Loucy (cell line): Measurements from ENCODE around the gene SOCS7.

ENCODE experiments used
- H2AFZ ChIP-seq: fragments of 200-600 bp; sonication (generic); 2 replicates; pipeline ENCODE4 v1.6.0; 2016; ENCODE audit warnings: antibody characterized with exemption, mild to moderate bottlenecking, low read length, moderate library complexity
- H3F3A ChIP-seq: fragments of 200-600 bp; 2 replicates; pipeline ENCODE4 v1.6.0; 2016; ENCODE audit warnings: antibody characterized with exemption, low read depth, mild to moderate bottlenecking
- H3K27me3 ChIP-seq: fragments of 200-600 bp; sonication (generic); 2 replicates; pipeline ENCODE4 v1.6.1; 2014; ENCODE audit warnings: low read length, mild to moderate bottlenecking; ENCODE audit not compliant: insufficient read depth, poor library complexity, severe bottlenecking
- H3K36me3 ChIP-seq: fragments of 200-600 bp; sonication (generic); 2 replicates; pipeline ENCODE4 v1.6.1; 2016; ENCODE audit warnings: low read length; ENCODE audit not compliant: insufficient read depth
- H3K4me1 ChIP-seq: fragments of 200-600 bp; sonication (generic); 2 replicates; pipeline ENCODE4 v1.5.1; 2014; ENCODE audit warnings: low read length, mild to moderate bottlenecking; ENCODE audit not compliant: insufficient read depth, poor library complexity, severe bottlenecking
- H3K4me2 ChIP-seq: fragments of 200-600 bp; sonication (generic); 2 replicates; pipeline ENCODE4 v1.6.0; 2014; ENCODE audit warnings: antibody characterized with exemption, low read length, low read depth, mild to moderate bottlenecking; ENCODE audit not compliant: poor library complexity, severe bottlenecking
- H3K4me3 ChIP-seq: fragments of 200-600 bp; sonication (generic); 2 replicates; pipeline ENCODE4 v1.5.1; 2014; ENCODE audit warnings: low read length, mild to moderate bottlenecking, mixed read lengths; ENCODE audit not compliant: poor library complexity, severe bottlenecking
- H3K79me2 ChIP-seq: fragments of 200-600 bp; sonication (generic); 2 replicates; pipeline ENCODE4 v1.6.1; 2014; ENCODE audit warnings: low read length; ENCODE audit not compliant: insufficient read depth
- H3K9ac ChIP-seq: fragments of 200-600 bp; sonication (generic); 2 replicates; pipeline ENCODE4 v1.6.0; 2014; ENCODE audit warnings: mild to moderate bottlenecking, low read depth, low read length, moderate library complexity; ENCODE audit not compliant: poor library complexity, severe bottlenecking
- H3K9me2 ChIP-seq: fragments of 200-600 bp; sonication (generic); replicated peaks from 2 replicates; pipeline ENCODE4 v1.6.1; 2016; ENCODE audit warnings: low read depth, low read length, mixed read lengths
- H3K9me3 ChIP-seq: fragments of 200-600 bp; sonication (generic); 2 replicates; pipeline ENCODE4 v1.6.1; 2014; ENCODE audit warnings: mild to moderate bottlenecking, antibody characterized with exemption, low read length, low read depth; ENCODE audit not compliant: insufficient read depth
- H4K20me1 ChIP-seq: fragments of 200-600 bp; sonication (generic); 2 replicates; pipeline ENCODE4 v1.6.0; 2014; ENCODE audit warnings: antibody characterized with exemption, low read length, mild to moderate bottlenecking; ENCODE audit not compliant: insufficient read depth, poor library complexity, severe bottlenecking
- CTCF ChIP-seq: fragments of 200-600 bp; sonication (generic); conservative IDR thresholded peaks from 2 replicates; pipeline ENCODE4 v1.5.1; 2014; ENCODE audit warnings: mild to moderate bottlenecking, antibody characterized with exemption, low read length
- EZH2phosphoT487 ChIP-seq: fragments of 200-600 bp; IDR thresholded peaks from 2 replicates; pipeline ENCODE4 v1.6.1; 2018; ENCODE audit warnings: antibody characterized with exemption, mild to moderate bottlenecking, moderate library complexity, borderline replicate concordance

The SOCS7 gene

GRCh38 chr17:38400286-38400685 lies 48.6 kb downstream of the SOCS7 start:
- Histone ChIP-seq H3K4me2 (no peak overlapping the region), H3K9ac (no peak overlapping the region), H3K4me3 (no peak overlapping the region), H3K79me2 (no peaks in the 10 kb centered on the region), H3K27me3 (no peaks in the 10 kb centered on the region), H3K9me2 (no peaks in the 10 kb centered on the region), H2AFZ (no peak overlapping the region), H3K36me3 (peaks cover 67% of the 10 kb centered on the region; the same call in 1 of the 2 replicates), H3F3A (no peaks in the 10 kb centered on the region), H3K9me3 (no peaks in the 10 kb centered on the region), H4K20me1 (no peaks in the 10 kb centered on the region), H3K4me1 (no peaks in the 10 kb centered on the region)
- TF ChIP-seq CTCF (no peak), EZH2phosphoT487 (no peak)

GRCh38 chr17:38401459-38401858 lies 49.8 kb downstream of the SOCS7 start:
- no peak for TF ChIP-seq CTCF
- TF ChIP-seq EZH2phosphoT487 = no peak
- Histone ChIP-seq H3K79me2 (no peaks in the 10 kb centered on the region), H3K9ac (no peak overlapping the region), H3K9me2 (no peaks in the 10 kb centered on the region), H3K36me3 (peaks cover 55% of the 10 kb centered on the region; the same call in 1 of the 2 replicates), H4K20me1 (no peaks in the 10 kb centered on the region), H3K4me2 (no peak overlapping the region), H3K4me3 (no peak overlapping the region), H2AFZ (no peak overlapping the region), H3K4me1 (no peaks in the 10 kb centered on the region), H3K9me3 (no peaks in the 10 kb centered on the region), H3F3A (no peaks in the 10 kb centered on the region), H3K27me3 (no peaks in the 10 kb centered on the region)

GRCh38 chr17:38402897-38403296 lies 51.3 kb downstream of the SOCS7 start:
- H3K9me2 ChIP-seq = no peaks in the 10 kb centered on the region
- peaks cover 41% of the 10 kb centered on the region; the same call in 1 of the 2 replicates for H3K36me3 ChIP-seq
- H3K4me1 ChIP-seq = no peaks in the 10 kb centered on the region
- H3K79me2 ChIP-seq = no peaks in the 10 kb centered on the region
- no peak overlapping the region for H3K4me3 ChIP-seq
- no peaks in the 10 kb centered on the region for H3K27me3 ChIP-seq
- H3K9ac ChIP-seq = no peak overlapping the region
- H3K9me3 ChIP-seq = no peaks in the 10 kb centered on the region
- TF ChIP-seq EZH2phosphoT487 = no peak
- TF ChIP-seq CTCF = peak; percentile 15; the same call in 1 of the 2 replicates
- H3K4me2 ChIP-seq = no peak overlapping the region
- H4K20me1 ChIP-seq = no peaks in the 10 kb centered on the region
- no peak overlapping the region for H2AFZ ChIP-seq
- H3F3A ChIP-seq = no peaks in the 10 kb centered on the region
